ENCODE measurements around the gene UFD1. TPM values are rescaled to one million over a fixed set of nuclear protein-coding genes. Genes with fewer than 3 reads are reported as not detected.

The UFD1 gene
- total and polyA plus RNA-seq, 2 of the 13 experiments (the other 11 are each of a cell fraction or from before 2014, with no cell fraction given) = 47.9 to 51.1 TPM

GRCh38 chr22:19479355-19480172 is 571 bp upstream of the UFD1 start, which contains the start of gene CDC45 (continued):
- TF ChIP-seq CBX5 (CRISPR knock-in tag; IDR thresholded peaks at IDR 0.05; ENCODE audit: borderline replicate concordance) (no peak), ASH2L (IDR thresholded peaks at IDR 0.05; ENCODE audit: insufficient read length, low read depth, low read length) (peak; percentile 74), ZNF234 (CRISPR knock-in tag; conservative IDR thresholded peaks at IDR 0.05) (no peak), ZNF441 (CRISPR knock-in tag; IDR thresholded peaks at IDR 0.05; ENCODE audit: borderline replicate concordance) (no peak), SIN3A (IDR thresholded peaks at IDR 0.05; ENCODE audit: borderline replicate concordance, low read depth, low read length) (peak; percentile 97), KLF12 (CRISPR knock-in tag; IDR thresholded peaks at IDR 0.05; ENCODE audit: borderline replicate concordance) (peak; percentile 36; the same call in 1 of the 2 replicates), NR3C1 (CRISPR knock-in tag; IDR thresholded peaks at IDR 0.05) (no peak), HOXA7 (CRISPR knock-in tag; IDR thresholded peaks at IDR 0.05) (no peak), PAF1 (CRISPR knock-in tag; IDR thresholded peaks at IDR 0.05) (no peak), ZNF496 (CRISPR knock-in tag; IDR thresholded peaks at IDR 0.05; ENCODE audit: insufficient replicate concordance) (no peak), TAF15 (IDR thresholded peaks at IDR 0.05; ENCODE audit: low read depth, low read length, poor library complexity, severe bottlenecking) (no peak), JUND (CRISPR knock-in tag; IDR thresholded peaks at IDR 0.05) (no peak), NFIB (CRISPR knock-in tag; IDR thresholded peaks at IDR 0.05; ENCODE audit: borderline replicate concordance) (no peak), FLYWCH1 (CRISPR knock-in tag; IDR thresholded peaks at IDR 0.05) (no peak), ZNF432 (CRISPR knock-in tag; IDR thresholded peaks at IDR 0.05; ENCODE audit: borderline replicate concordance) (no peak), TFDP2 (CRISPR knock-in tag; IDR thresholded peaks at IDR 0.05) (peak; percentile 94), HDAC1 (CRISPR knock-in tag; IDR thresholded peaks at IDR 0.05) (peak; percentile 96), ZBTB38 (CRISPR knock-in tag; IDR thresholded peaks at IDR 0.05) (no peak), ZBTB10 (CRISPR knock-in tag; IDR thresholded peaks at IDR 0.05; ENCODE audit: borderline replicate concordance) (no peak), ZMYM2 (CRISPR knock-in tag; IDR thresholded peaks at IDR 0.05) (no peak), ZNF136 (CRISPR knock-in tag; IDR thresholded peaks at IDR 0.05; ENCODE audit: low read depth) (no peak)
- TF ChIP-seq, protein P1, sequence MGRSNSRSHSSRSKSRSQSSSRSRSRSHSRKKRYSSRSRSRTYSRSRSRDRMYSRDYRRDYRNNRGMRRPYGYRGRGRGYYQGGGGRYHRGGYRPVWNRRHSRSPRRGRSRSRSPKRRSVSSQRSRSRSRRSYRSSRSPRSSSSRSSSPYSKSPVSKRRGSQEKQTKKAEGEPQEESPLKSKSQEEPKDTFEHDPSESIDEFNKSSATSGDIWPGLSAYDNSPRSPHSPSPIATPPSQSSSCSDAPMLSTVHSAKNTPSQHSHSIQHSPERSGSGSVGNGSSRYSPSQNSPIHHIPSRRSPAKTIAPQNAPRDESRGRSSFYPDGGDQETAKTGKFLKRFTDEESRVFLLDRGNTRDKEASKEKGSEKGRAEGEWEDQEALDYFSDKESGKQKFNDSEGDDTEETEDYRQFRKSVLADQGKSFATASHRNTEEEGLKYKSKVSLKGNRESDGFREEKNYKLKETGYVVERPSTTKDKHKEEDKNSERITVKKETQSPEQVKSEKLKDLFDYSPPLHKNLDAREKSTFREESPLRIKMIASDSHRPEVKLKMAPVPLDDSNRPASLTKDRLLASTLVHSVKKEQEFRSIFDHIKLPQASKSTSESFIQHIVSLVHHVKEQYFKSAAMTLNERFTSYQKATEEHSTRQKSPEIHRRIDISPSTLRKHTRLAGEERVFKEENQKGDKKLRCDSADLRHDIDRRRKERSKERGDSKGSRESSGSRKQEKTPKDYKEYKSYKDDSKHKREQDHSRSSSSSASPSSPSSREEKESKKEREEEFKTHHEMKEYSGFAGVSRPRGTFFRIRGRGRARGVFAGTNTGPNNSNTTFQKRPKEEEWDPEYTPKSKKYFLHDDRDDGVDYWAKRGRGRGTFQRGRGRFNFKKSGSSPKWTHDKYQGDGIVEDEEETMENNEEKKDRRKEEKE (IDR thresholded peaks at IDR 0.05) = no peak
- TF ChIP-seq, protein P2, sequence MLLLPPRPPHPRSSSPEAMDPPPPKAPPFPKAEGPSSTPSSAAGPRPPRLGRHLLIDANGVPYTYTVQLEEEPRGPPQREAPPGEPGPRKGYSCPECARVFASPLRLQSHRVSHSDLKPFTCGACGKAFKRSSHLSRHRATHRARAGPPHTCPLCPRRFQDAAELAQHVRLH (CRISPR knock-in tag; IDR thresholded peaks at IDR 0.05; ENCODE audit: borderline replicate concordance, low read depth) = no peak

All from HepG2 (cell line).